ENCODE measurements around the gene RNF14. TPM values are rescaled to one million over a fixed set of nuclear protein-coding genes. Genes with fewer than 3 reads are reported as not detected.

The RNF14 gene
- total and polyA plus RNA-seq, 9 of the 15 experiments (the other 6 are each of a cell fraction or from before 2014, with no cell fraction given) = 36.3 to 140 (median 75.1) TPM

GRCh38 chr5:141968914-141969608 lies at the start of gene RNF14 (continued):
- TF ChIP-seq POLR2H (tag; IDR thresholded peaks at IDR 0.05; ENCODE audit: low read depth) (peak; percentile 79), TAF15 (IDR thresholded peaks at IDR 0.05; ENCODE audit: low read depth, low read length) (no peak), SMC3 (conservative IDR thresholded peaks at IDR 0.05; ENCODE audit: insufficient read depth, low read depth, low read length) (no peak), KAT7 (CRISPR knock-in tag; IDR thresholded peaks at IDR 0.05; ENCODE audit: borderline replicate concordance) (no peak), TCFL5 (CRISPR knock-in tag; conservative IDR thresholded peaks at IDR 0.05) (no peak), RUNX1 (IDR thresholded peaks at IDR 0.05; ENCODE audit: low read depth) (no peak), BRCA1 (IDR thresholded peaks at IDR 0.05) (no peak), BRCA1 (CRISPR knock-in tag; IDR thresholded peaks at IDR 0.05) (no peak), ZNF347 (CRISPR knock-in tag; IDR thresholded peaks at IDR 0.05; ENCODE audit: low read depth) (no peak), HDAC2 (IDR thresholded peaks at IDR 0.05) (no peak; the same call in 1 of the 2 replicates), AFF1 (IDR thresholded peaks at IDR 0.05; ENCODE audit: low read depth in 1 of 2, partially characterized antibody in 2 of 2) (peak in 1 of 2 experiments; percentile 56), ZNF212 (CRISPR knock-in tag; IDR thresholded peaks at IDR 0.05) (no peak), CHCHD3 (CRISPR knock-in tag; IDR thresholded peaks at IDR 0.05) (peak; percentile 72; the same call in 1 of the 2 replicates), ETV1 (tag; conservative IDR thresholded peaks at IDR 0.05; ENCODE audit: low read depth) (peak; percentile 89), SREBF2 (CRISPR knock-in tag; IDR thresholded peaks at IDR 0.05) (no peak), ZNF780A (CRISPR knock-in tag; IDR thresholded peaks at IDR 0.05) (no peak), CBX1 (IDR thresholded peaks at IDR 0.05; ENCODE audit: low read depth) (peak; percentile 83), ERF (CRISPR knock-in tag; IDR thresholded peaks at IDR 0.05) (no peak; the same call in 1 of the 2 replicates), ZNF592 (IDR thresholded peaks at IDR 0.05) (no peak), NFIC (IDR thresholded peaks at IDR 0.05) (no peak), DMBX1 (CRISPR knock-in tag; IDR thresholded peaks at IDR 0.05; ENCODE audit: borderline replicate concordance) (peak; percentile 56; the same call in 1 of the 2 replicates)

Data from K562 (cell line).